Endothelial cell of hepatic sinusoid (primary cell): ENCODE data around the gene RASGEF1C.

Source experiments
- in situ Hi-C: cut with HindIII; loops from 2 replicates; pipeline ENCODE4 v1.10.0; 2017; ENCODE audit warnings: low sequenced_read_pairs

RASGEF1C gene

DNA sequence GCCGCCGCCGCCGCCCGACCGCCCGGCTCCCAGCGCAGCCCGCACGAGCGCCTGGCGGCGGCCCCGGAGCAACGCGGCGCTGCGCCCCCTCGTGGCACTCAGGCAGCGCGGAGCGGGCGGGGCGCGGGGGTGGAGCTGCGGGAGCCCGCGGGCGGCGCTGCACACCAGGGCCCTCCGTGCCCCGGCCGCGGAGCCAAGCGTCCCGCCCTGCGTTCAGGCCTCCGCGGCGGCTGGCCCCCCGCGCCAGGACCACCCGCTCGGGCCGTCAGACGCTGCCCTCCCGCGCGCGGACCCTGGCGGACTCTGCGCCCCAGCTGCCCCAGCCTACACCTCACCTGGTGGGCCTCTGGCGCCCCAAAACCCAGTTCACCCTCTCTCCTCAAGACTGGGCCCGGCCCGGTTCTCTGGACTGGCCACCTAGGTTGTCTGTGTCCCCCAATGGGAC, at the start of gene RASGEF1C:
RASGEF1C (minus strand) TSS at position 75 of the 445 bp plus-strand sequence. CDS start 71,159 bp downstream, outside the sequence.
- in situ Hi-C loops: no loop called here

DNA sequence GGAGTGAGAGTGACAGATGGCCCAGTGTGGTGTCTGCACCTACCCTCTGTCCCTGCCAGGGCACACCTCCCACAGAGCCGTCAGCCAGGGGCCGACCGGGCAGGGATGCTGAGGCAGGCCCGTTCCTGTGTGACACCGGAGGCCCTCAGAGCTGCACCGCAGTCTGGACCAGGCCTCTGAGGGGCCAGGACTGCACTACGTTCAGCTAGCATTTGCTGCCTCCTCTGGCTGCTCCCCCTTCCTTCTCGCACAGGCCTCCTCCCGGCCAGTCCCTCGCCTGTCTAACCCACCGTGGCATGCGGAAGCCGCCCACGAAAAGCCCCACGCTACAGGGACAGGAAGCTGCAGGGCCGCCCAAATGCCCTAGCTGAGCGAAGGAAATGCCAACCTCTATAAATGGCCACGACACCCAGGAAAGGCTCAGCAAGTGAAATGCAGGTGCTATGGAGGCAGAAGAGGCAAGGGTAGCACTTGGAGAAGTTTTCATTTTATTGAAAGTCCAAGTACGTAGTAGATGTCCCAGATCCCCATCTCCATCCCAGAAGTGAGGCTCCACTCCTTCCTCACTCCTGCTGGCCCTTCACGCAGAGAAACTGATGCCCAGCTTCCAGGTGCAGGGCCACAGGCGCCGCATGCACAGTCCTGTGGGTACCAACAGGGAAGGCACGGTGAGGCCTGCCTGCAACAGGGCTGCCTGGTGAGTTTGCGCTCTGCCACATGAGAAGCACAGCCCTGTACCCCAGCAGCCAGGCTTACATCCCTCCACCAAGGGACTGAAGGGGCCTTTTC, 44.2 kb upstream of the RASGEF1C start:
- in situ Hi-C loops: no loop called here

GRCh38 chr5:180251887-180252286, 42.9 kb upstream of the RASGEF1C start:
- in situ Hi-C loops: no loop called here

- in situ Hi-C loops: no loop called here
These were observed 42.1 kb upstream of the RASGEF1C start for GRCh38 chr5:180251141-180251540.

DNA sequence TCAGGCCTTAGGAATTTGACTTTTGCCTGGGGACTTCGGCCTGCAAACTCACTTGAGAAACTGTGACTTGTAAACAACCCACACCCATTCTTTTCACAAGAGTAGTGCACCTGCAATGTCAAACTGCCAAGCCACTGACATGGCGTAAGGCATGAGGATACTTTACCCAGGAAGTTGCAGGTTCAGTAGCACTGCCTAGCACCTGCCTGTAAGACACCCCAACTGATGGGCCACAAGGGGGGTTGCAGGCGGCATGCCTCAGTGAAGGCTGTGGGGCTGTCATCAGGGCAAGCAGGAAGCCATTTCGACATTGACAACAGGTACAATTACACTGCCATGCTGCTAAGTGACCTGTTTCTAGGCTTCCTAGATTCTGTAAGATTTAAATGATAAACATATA, 41.3 kb upstream of the RASGEF1C start:
- in situ Hi-C loops: no loop called here

DNA sequence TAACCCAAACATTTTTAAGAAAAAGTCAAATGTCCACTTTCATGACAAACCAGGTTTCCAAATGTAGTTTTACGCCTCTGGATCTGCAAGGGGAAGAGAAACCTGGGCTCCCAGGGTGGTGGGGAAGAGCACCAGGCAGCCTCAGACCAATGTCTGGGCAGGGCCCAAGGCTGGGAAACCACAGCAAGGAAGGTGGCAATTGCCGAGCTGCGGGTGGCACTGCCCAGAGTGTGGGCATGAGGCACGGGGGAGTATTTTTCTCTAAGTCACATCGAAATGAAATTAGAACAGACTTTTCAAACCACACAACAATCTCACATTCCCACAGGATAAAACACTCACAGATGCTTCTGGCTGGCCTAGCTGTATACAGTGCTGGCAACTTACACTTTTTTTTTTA, 32.6 kb upstream of the RASGEF1C start:
- in situ Hi-C loops: no loop called here

GRCh38 chr5:180238631-180239030, 29.6 kb upstream of the RASGEF1C start:
- in situ Hi-C loops: no loop called here

GRCh38 chr5:180235846-180236245, 26.8 kb upstream of the RASGEF1C start:
- in situ Hi-C loops: no loop called here

GRCh38 chr5:180235077-180235476, 26.1 kb upstream of the RASGEF1C start:
- in situ Hi-C loops: no loop called here

GRCh38 chr5:180234271-180234670, 25.3 kb upstream of the RASGEF1C start:
- in situ Hi-C loops: no loop called here

DNA sequence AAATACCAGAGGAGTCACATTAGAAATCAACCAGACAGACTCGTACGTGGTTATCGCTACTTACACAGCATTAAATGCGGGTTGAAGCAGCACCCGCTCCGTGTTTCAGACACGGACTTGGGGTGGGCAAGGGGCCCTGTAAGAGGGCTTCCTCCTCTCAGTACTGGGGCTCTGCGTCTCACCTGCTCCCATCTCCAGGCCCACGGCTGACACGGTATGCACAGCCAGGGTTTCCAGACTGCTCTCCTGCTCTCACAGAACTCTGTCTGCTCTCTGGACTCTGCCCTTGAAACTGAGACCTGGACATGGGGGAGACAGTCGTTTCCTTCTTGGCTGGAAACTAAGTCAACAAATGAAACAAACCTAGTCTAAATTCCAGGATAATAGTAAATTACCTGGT, 24.7 kb upstream of the RASGEF1C start:
- in situ Hi-C loops: no loop called here

DNA sequence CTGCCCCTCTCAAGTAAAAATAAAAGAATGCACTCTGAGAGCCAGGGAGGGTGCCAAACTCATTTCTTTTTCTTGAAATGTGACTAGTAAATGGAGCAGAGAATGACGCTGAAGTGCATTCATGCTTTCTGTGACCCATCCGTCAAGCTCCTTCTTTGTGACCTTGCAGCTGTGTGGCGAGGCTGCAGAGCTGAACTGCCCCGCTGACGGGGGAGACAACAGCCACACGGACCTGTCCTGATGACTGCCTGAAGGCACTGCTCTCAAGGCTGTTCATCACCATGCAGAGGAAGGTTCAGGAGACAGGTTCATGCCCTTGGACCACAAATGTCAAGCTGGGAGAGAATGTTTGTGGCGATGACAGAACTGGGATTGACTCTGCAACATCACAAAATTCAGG, 21.0 kb upstream of the RASGEF1C start:
- in situ Hi-C loops: no loop called here

GRCh38 chr5:180222056-180222455, 13.0 kb upstream of the RASGEF1C start:
- in situ Hi-C loops: no loop called here

- in situ Hi-C loops: no loop called here
These were observed 8.8 kb upstream of the RASGEF1C start for GRCh38 chr5:180217797-180218196.

DNA sequence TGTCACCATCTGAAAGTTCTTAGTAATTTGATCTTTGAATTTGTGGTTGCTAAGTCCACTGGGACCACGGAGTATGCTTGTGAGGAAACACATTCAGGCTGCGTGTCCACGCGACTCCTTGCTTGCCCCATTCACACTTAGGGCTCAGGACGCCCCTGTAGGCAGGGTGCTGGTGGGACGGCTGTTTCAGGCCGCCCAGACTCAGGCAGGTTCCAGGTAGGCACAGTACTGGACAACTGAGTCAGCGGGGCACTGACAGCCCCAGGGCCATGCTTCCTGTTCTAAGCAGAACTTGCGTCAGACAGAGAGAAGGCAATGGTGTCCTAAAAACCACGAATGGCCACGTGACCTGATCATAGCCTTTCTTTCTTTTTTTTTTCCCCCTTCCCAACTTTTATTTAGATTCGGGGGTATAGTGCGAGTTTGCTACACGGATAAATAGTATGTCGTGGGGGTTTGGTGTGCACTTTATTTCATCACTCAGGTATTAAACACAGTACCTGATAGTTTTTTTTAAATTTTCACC, 7.7 kb upstream of the RASGEF1C start:
- in situ Hi-C loops: no loop called here

GRCh38 chr5:180215783-180216630, 7.0 kb upstream of the RASGEF1C start:
- in situ Hi-C loops: no loop called here

DNA sequence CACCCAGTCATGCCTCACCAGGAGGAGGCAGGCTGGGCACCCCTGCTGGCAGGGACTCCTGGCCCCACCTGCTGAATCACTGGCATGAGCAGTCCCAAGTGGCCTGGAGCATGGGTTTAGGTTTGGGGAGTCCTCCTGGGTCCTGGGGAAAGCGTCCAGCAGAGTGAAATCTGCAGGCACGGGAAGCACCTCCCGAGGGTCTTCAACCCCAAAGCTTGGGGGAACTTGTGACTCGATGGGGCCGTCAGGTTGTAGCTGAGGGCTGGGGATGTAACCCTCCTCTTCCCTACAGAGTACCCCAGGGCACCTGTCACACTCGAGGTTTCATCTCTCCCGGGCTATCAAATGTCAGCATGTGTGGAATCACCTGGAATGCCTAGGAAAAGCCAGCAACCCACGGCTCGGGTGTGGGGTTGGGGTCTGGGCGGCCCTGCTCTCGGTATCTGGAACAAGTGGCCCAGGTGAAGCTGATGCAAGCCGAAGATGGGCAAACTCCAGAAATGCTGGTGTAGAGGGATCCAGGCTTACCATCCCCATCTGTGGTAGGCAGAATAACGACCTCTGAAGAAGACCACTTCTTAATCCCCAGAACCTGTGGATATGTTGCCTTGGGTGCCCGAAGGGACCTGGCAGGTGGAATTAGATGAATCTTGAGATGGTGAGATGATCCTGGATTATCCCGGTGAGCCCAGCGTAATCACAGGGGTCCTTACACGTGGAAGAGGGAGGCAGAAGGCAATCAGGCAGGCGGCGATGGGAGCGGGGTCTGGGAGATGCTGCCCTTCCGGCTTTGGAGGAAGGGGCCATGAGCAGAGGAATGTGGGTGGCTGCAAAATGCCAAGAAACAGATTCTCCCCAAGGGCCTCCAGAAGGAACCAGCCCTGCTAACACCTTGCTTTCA, 6.1 kb upstream of the RASGEF1C start:
- in situ Hi-C loops: no loop called here

- in situ Hi-C loops: no loop called here
These were observed 4.7 kb upstream of the RASGEF1C start for GRCh38 chr5:180213657-180214207.

GRCh38 chr5:180213256-180213600, 4.2 kb upstream of the RASGEF1C start:
- in situ Hi-C loops: no loop called here
